EL (cell line): Measurements from ENCODE around the gene PPFIA1.
"Not testable (repeated sequence)": the region's sequence is repeated elsewhere in the genome, so short reads cannot be mapped to it uniquely, and the experiment has no call there.

Experiments used
- DNase-seq: peaks from one replicate; pipeline ENCODE4 v3.0.0-alpha.2; 2016

The PPFIA1 gene

DNA sequence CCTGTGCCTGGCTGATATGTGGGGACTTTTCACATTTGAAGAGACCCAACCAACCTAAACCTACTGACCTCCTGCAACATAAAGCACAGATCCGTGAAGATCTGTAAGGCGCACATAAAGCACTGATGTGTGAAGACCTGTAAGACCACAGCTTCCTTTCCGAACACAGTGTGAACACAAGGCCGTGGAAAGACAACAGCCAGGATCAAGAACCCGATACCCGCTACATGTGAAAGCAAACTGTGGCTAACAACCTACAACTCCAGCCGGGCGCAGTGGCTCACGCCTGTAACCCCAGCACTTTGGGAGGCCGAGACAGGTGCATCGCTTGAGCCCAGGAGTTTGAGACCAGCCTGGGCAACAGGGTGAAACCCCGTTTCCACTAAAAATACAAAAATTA lies 17.6 kb upstream of the PPFIA1 start:
- no peak for DNase-seq

DNA sequence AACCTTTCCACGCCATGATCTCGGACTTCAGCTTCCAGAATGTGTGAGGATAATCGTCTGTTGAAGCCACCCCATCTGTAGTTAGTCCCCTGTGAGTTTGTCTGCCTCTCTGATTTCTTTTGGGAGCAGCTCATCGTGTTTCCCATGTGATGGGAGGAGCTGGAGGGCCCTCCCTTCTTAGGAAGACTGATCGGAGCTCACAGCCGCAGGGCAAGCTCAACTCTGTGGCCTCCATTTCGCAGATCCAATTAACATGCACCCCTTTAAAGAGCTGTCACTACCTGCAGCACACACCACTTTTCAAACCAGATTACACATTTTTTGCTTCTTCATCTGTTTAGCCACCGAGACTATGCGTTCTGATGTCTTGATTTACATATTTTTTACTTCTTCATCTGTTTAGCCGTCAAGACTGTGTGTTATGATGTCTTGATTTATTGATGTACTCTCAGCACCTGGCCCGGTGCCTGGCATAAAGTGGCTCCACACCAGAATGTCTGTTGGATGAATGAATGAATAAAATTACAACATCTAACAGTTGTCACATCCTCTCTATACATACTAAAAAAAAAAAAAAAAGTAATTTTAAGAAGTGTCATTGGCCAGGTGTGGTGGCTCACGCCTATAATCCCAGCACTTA lies 14.9 kb upstream of the PPFIA1 start:
- DNase-seq, result no peak

DNA sequence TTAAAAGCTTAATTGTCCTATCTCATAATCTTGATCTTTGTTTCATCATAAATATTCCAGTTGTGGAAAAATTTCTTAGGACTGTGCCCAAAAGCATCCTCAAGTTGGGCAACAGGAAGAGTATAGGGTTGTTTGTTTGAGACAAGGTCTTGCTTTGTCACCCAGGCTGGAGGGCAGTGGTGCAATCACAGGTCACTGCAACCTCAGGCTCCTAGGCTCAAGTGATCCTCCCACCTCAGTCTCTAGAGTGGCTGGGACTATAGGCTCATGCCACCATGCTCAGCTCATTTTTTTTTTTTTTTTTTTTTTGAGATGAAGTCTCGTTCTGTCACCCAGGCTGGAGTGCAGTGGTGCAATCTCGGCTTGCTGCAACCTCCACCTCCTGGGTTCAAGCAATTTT lies 11.4 kb upstream of the PPFIA1 start:
- not testable (repeated sequence) for DNase-seq

DNA sequence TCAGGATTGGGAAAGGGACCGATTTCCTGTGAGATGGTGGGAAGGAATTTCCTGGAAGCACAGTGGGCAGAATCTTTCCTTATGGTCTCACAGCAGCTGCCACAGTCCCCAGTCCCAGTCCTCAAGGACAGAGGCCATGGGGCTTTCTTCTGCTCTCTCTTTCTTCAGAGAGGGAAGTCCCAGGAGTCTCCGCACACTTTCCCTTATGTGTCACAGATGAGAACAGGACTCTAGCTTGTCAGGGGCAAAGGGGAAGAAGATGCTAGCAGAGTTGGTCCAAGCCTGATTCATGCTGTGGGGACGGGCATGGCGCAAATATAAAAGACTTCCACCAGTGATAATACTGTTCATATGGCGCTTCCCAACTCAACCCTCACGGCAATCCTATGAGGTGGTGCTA lies 7.5 kb upstream of the PPFIA1 start:
- no peak for DNase-seq

DNA sequence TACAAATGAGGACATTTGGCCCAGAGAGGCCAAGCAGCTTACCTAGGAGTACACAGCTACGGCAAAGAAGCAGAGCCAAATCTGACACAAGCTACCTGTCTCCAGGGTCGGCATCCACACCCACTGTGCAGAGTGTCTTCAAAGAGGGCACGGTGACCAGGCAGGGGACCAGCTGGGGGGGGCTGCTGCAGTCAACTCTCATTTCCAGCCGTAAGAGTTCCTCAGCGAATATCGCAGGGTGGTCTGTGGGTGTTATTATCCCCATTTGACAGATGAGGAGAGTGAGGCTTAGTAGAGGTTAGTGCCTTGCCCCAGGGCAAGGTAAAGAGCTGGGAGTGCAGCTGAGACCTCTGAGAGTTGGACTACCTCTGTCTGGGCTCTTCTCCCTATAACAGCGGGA lies 7.1 kb upstream of the PPFIA1 start:
- no peak for DNase-seq

DNA sequence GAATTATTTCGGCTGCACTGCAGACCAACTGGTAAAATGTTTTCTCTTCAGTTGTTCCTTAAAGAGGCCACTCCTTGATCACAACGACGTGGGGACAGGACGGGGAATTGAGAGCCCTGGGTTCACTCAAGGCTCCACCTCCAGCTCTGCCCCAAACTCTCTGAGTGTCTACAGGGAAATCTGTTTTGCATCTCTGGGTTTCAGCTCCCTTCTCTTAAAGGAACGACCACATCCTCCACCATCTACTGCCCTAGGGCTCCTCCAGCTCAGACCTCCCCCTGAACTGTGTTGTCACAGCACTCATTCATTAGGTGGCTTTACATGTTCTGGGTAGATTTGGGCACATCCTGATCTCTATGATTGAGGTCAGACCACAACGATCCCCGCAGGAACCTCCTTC lies 5.1 kb upstream of the PPFIA1 start:
- no peak for DNase-seq

DNA sequence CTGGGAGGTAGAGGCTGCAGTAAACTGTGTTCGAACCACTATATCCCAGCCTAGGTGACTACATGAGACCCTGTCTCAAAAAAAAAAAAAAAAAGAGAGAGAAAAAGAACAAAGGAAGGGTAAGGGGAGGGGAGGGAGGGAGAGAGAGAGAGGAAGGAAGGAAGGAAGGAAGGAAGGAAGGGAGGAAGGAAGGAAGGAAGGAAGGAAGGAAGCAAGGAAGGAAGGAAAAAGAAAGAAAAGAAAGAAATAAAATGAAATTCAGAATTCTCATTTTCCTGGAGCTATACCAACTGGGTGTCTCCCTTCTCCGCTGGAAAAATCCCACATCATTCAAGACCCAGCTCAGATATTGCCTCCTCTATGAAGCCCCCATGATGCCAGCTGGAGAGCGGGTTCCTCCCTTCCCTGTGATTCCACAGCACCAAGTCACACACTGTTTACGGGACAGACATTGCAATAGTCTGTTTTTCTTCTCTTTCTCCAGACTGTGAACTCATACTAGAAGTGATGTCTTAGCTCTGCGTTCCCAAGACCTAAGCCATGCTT lies 3.0 kb upstream of the PPFIA1 start:
- no peak for DNase-seq

DNA sequence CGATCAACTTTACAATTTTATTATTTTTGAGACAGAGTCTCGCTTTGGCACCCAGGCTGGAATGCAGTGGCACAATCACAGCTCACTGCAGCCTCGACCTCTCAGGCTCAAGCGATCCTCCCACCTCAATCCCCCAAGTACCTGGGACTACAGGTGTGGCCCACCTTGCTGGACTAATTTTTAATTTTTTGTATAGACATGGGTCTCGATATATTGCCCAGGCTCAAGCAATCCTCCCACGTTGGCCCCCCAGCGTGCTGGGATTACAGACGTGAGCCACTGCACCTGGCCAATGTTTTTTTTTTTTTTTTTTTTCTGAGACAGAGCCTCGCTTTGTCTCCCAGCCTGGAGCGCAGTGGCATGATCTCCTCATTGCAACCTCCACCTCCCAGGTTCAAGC lies 2.0 kb upstream of the PPFIA1 start:
- DNase-seq, result no peak

DNA sequence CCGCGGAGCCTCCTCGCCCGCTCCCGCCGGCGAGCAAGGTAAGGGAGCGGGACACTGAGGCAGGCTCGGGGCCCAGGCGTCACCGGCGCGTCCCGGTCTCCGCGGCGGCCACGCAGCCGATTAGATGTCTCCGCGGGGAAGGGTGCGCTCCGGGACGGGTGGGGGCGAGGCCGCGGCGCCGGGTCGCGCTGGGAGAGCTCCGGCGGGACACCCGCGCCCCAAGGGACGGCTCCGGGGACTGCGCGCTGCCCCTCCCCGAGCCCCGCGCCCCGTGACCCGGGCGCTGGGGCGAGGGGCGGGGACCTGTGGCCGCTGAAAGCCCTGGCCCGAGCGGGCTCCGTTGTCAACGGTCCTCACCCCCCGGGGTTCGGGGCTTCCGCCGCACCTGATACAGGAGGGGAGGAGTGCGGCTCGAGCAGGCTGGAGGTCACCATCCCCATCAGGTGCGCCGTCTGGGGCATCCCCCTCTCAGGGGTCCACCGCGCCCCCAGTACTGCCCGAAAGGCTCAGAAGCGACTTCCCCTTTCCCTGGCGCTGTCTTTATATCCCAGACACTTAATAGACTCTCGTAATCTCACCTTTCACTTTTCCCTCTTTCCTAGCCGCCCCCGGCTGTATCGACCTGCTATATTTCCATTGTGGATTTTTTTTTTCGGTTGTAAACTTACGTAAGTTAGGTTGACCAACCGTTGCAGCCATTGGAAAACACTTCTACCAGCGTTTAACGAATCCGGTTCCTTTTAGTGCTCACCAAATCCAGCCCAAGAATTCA lies 573 bp downstream of the PPFIA1 start:
- peak; percentile 59 for DNase-seq

DNA sequence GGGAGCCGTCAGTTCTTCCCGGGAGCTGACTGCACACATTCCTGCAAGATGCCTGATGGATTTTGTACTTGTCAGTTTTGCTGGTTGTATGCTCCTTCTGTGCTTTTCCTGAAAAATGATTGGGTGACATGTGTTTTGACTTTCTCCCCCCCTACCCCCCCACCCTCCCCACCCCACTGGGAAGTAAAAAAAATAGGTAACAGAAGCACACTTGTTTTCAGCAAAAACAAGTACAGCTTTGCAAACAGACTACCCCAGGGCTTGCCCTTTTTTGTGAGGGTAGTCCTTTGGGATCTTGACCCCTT lies 1.1 kb downstream of the PPFIA1 start:
- no peak for DNase-seq

DNA sequence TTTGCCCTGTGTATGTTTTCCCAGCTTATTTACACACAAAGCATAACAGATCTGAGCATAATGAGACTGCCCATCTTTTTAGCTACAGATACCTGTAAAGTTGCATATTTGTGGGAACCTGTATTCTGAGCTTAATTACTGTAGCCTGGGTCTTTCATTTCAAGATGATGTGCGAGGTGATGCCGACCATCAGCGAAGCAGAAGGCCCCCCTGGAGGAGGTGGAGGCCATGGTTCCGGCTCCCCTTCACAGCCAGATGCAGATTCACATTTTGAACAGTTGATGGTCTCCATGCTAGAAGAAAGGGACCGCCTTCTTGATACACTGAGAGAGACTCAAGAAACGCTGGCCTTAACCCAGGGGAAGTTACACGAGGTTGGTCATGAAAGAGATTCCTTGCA lies 1.5 kb downstream of the PPFIA1 start:
- DNase-seq, result no peak

DNA sequence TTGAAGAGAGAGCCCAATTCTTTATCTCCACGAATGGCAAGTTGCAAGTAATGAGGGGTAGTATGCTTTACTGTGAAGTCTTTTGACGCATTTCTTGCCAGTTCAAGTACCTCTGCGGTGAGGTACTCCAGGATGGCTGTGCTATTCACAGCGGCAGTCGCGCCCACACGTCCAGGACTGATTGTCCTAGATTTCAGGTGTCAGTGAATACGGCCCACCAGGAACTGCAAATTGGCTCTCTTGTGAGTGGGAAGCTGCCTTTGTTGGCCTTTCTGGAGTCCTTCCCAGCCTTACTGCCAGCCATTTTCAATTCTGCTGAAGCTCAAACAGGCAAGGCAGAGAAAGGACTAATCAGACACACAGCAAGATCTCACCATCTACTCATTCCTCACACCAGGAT lies 8.5 kb downstream of the PPFIA1 start:
- DNase-seq, result no peak

DNA sequence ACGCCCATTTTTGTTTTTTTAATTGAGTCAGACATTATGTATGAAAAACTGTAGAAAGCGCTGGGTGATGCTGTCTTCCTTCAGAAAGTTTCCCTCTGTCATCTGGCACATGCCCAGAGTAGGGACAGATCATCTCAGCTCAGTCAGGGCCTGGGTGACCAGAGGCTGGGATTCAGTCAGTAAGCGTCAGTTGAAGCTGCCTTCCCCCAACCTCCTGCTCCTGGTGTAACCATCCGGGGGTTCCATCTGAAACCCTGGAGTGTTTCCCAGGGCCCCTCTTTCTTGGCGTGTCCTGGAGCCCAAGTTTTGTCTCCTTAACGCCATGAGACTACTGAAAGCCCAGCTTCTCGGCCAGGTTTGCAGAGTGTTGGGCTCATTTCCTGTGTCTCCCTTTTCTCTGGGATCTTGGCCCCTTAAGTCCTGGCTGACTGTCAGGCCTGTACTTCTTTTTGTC lies 10.7 kb downstream of the PPFIA1 start:
- peak; percentile 65 for DNase-seq

DNA sequence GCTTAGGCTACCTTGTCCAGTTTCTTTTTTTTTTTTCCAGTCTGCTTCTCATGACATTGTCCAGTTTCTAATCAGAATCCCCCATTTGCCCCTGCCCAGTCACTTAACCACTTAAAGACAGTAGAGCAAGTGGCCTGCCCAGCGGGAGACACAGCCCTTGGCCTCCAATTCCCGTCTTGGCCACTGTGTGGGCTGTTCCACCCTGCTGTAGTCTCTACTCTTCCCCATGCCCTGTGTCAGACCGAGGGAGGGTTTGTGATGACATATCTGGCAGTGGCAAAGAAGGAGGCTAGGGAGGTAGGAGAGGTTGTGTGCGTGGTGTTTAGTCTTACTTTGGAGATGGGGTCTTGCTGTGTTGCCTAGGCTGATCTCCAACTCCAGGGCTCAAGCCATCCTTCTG lies 11.5 kb downstream of the PPFIA1 start:
- DNase-seq, result no peak

DNA sequence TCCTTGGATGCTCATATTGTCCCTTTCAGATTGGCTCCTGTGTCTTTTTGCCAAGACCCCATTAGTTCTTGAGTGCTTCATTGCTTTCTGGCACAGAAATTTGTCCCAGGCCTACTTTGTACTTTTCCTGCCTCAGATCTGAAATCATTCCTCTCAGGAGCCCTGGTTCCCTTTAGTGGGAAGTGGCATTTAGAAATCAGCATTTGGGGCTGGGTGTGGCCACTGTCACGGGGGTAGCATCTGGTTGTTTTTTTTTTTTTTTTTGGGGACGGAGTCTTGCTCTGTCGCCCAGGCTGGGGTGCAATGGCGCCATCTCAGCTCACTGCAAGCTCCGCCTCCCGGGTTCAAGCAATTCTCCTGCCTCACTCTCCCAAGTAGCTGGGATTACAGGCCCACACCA lies 18.2 kb downstream of the PPFIA1 start:
- no peak for DNase-seq

DNA sequence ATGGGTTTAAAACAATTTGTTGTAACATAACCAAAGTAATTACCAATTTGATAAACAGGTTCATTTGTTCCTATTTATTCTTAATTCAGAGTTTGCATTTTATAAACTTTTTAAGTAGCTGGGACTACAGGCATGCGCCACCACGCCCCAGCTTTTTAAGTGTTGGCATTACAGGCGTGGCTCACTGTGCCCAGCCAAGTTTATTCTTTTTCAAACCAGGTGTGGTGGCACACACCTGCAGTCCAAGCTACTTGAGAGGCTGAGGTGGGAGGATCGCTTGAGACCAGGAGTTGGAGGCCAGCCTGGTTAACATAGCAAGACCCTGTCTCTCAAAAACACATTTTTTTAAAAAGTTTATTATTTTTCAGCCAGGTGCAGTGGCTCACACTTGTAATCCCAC lies 19.1 kb downstream of the PPFIA1 start:
- DNase-seq, result no peak

DNA sequence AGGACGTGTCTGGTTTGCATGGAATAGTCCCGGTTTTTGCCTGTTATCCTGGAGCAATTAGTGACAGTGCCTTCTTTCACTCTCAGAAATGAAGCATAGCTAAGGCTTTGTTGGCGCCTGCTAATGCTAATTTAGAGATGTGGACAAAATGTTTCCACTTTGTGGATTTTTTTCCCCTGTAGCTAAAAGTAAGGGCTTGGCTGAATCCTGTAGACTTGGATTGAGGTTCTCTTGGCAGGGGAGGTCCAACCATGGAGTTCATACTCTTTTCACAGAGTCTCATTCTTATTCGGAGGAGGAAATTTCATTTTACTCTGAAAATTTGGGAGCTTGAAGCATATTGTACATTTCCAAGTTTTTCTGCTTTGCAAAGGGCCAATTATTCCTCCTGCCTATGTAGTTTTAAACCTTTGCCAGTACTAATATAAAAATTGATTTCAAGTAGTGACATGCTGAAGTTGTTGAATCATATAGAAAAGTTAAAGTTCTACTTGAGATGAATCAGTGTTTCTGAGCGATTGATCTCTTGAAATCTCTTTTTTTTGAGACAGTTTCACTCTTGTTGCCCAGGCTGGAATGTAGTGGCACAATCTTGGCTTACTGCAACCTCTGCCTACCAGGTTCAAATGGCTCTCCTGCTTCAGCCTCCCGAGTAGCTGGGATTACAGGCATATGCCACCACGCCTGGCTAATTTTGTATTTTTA lies 20.0 kb downstream of the PPFIA1 start:
- DNase-seq, result no peak

DNA sequence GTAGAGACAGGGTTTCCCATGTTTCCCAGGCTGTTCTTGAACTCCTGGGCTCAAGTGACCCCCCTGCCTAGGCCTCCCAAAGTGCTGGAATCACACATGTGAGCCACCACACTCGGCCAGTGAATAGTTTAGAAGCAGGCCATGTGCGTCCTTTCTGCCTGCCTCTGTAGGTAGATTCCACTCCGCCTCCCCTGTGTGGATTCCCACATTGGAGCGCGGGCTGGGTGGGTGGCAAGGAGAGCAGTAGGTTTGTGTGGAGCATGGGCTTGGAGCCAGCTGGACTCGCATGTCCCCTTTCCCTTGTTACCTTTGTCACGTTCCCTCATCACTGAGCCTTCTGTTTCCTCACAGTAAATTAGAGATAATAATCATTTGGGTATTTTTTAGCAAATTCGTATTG lies 21.7 kb downstream of the PPFIA1 start:
- no peak for DNase-seq

DNA sequence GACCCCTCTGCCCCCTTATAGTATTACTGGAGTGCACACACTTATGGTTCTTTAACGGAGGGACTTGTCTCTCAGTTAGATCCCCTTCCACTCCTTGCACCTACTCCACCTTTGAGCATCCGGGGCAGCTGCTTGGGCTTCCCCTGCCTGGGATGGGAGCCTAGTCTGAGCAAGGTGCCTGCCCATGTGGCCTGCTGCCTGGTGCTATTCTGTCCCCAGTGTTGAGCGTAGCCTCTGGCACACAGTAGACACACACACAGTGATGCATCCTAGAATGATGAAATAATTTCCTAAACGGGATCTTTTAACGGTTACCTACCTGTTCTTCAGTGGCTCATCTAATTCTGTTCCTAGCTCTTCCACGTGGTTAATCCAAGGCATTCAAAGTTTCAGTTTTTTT lies 22.4 kb downstream of the PPFIA1 start:
- no peak for DNase-seq

DNA sequence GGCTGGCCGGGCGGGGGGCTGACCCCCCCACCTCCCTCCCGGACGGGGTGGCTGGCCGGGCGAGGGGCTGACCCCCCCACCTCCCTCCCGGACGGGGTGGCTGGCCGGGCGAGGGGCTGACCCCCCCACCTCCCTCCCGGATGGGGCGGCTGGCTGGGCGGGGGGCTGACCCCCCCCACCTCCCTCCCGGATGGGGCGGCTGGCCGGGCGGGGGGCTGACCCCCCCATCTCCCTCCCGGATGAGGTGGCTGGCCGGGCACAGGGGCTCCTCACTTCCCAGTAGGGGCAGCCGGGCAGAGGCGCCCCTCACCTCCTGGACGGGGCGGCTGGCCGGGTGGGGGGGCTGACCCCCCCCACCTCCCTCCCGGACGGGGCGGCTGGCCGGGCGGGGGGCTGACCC lies 24.7 kb downstream of the PPFIA1 start:
- not testable (repeated sequence) for DNase-seq

DNA sequence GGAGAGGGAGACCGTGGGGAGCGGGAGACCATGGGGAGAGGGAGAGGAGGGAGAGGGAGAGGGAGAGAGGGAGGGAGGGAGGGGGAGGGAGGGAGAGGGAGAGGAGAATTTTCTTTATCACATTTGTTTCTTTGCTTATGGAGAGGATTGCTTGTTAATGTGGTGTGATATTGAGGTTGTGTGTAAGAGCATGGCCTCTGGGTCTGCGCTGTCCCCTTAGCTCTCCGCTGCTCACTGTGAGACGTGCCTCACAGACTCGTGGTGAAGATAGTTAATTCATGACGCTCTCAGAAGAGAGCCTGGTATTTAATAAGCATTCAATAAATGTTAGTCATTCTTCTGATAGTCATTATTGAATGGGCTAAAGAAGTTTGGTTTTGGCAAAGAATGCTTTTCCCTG lies 26.2 kb downstream of the PPFIA1 start:
- DNase-seq, result peak; percentile 23

DNA sequence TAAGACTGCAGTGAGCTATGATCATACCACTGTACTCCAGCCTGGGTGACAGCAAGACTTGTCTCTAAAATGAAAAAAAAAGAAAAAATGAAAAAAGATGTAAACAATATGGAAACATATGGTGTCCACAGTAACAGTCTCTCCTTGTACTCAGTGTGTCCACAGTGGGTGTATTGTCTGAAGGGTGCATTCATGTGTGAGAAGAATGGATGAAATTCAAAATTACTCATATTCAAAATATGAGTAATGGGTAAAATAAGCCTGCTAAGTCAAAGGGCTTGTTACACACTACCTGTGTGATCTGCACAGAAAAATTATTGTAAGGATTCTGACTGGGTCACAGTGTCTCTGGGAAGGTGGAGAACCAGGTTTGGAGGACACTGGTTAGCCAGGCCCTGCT lies 26.9 kb downstream of the PPFIA1 start:
- peak; percentile 29 for DNase-seq

DNA sequence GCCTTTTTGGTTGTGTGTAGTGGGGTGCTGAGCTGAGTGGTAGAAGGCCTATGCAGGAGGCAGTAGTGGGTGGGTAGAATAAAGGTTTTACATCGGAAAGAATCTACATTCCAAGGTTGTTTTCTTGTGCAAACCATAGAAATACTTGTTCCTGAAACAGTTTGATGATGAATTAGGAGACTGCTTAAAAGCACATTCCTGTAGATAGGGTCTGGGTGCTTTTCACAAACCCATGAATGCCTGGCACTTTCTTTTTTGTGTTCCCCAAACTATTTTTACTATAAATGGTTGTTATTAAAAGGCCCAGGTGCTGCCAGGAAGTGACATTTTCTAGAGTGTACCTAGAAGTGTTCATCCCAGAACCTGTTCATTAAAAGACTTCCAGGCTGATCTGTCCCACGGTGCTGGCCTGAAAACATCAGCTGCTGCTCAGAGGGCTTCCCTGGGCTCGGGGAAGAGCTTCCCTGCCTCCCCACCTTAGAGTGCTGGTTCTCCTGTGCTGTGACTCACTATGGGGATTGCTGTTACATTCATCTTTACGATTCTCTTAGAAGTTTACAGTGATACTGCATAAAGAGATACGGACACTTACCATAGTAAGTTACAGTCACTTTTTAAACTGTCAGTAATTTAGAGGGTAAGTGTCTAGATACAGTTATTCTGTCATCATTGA lies 27.9 kb downstream of the PPFIA1 start:
- no peak for DNase-seq

DNA sequence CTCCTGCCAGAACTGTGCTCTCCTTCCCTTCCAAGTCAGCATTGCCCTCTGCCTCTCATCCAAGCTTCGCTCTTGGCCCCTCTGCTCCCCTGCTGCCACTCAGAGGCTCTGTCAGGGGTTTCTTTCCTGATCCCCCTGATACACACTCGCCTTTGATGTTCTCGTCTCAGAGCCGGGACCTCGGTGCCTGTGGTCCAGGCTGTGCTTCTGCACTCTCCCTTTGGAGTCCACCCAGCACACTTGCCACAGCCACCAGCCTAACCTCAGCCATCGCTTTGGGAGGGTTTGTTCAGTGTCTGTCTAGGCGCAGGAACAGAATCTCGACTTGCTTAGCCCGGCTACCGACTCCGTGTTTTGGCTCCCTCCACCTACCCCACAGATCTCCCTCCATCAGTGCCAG lies 29.1 kb downstream of the PPFIA1 start:
- DNase-seq, result no peak
